Activated CD8-positive, alpha-beta T cell treated with anti-CD3 and anti-CD28 coated beads for 36 hours (primary cell): ENCODE data around the gene CHD6. TPM values are rescaled to one million over a fixed set of nuclear protein-coding genes. Genes with fewer than 3 reads are reported as not detected.

Source experiments
- ATAC-seq: fragments of 200-7000 bp; cut with Tn5 transposase; one replicate; pipeline ENCODE4 v1.10.0; 2021; ENCODE audit warnings: mild to moderate bottlenecking, moderate library complexity
- CTCF ChIA-PET: fragments of 350-600 bp; sonication (Branson Sonifier 250); formaldehyde crosslinking; loops from one replicate; lab custom pipeline; 2021; ENCODE audit warnings: antibody characterized with exemption; lab: Charles Lee
- POLR2A ChIA-PET: fragments of 350-600 bp; sonication (Branson Sonifier 250); formaldehyde crosslinking; loops from one replicate; lab custom pipeline; 2021; ENCODE audit warnings: antibody characterized with exemption; lab: Charles Lee
- DNase-seq: peaks from one replicate; pipeline ENCODE4 v3.0.0-alpha.2; 2020
- H3K27ac Mint-ChIP-seq: one replicate; pipeline ENCODE4 v1.8.0; 2021; ENCODE audit warnings: mild to moderate bottlenecking, mixed read lengths
- H3K27me3 Mint-ChIP-seq: one replicate; pipeline ENCODE4 v1.8.0; 2021; ENCODE audit warnings: mixed read lengths
- H3K36me3 Mint-ChIP-seq: one replicate; pipeline ENCODE4 v1.8.0; 2021; ENCODE audit warnings: low read depth, mixed read lengths
- H3K4me1 Mint-ChIP-seq: one replicate; pipeline ENCODE4 v1.8.0; 2021; ENCODE audit warnings: low read depth, mixed read lengths
- H3K4me3 Mint-ChIP-seq: one replicate; pipeline ENCODE4 v1.8.0; 2021; ENCODE audit warnings: mild to moderate bottlenecking, moderate library complexity, mixed read lengths
- H3K9me3 Mint-ChIP-seq: one replicate; pipeline ENCODE4 v1.8.0; 2021; ENCODE audit warnings: mixed read lengths
- CTCF ChIP-seq: fragments of 200-600 bp; IDR thresholded peaks from one replicate; pipeline ENCODE4 v1.8.0; 2022; ENCODE audit warnings: antibody characterized with exemption, mild to moderate bottlenecking
- intact Hi-C: fragments of 100-400 bp; cut with micrococcal nuclease; formaldehyde crosslinking; loops from one replicate; pipeline ENCODE4 v1.10.0; 2022
- total RNA-seq, 2 experiments: library from RNA; stranded (reverse); gene quantifications; one replicate each; pipeline ENCODE4 v1.2.3, GENCODE V29; 2021

Gene CHD6
- total RNA-seq, 2 experiments from 2014 or later: 25.4 to 28.2 TPM

DNA sequence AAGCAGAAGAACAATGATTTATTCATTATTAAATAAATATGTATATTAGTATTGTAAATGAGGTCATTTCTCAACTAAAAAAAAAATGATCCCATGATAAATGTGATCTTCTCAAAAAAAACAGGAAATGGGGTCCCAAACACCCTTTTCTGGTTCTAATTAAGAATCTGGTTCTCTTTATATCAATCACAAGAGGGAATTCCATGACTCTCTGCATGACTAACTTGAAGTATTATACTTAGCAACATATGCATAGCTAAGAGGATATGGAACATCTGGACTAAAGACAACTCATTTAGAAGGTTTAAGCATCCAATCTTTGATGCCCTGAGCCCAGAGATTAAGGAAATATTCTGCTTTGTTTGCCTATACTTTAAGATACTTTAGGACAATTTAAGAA, 161.8 kb downstream of the CHD6 start:
- ChIA-PET CTCF (no interaction called here), POLR2A (no interaction called here)
- no peaks in the 10 kb centered on the region for H3K27me3 Mint-ChIP-seq
- H3K27ac Mint-ChIP-seq: no peak overlapping the region
- no peak for TF ChIP-seq CTCF
- no peak for ATAC-seq
- DNase-seq: no peak
- H3K4me1 Mint-ChIP-seq: no peaks in the 10 kb centered on the region
- intact Hi-C loops: no loop called here
- H3K9me3 Mint-ChIP-seq: no peaks in the 10 kb centered on the region
- peaks cover 16% of the 10 kb centered on the region for H3K36me3 Mint-ChIP-seq
- H3K4me3 Mint-ChIP-seq: no peak overlapping the region

DNA sequence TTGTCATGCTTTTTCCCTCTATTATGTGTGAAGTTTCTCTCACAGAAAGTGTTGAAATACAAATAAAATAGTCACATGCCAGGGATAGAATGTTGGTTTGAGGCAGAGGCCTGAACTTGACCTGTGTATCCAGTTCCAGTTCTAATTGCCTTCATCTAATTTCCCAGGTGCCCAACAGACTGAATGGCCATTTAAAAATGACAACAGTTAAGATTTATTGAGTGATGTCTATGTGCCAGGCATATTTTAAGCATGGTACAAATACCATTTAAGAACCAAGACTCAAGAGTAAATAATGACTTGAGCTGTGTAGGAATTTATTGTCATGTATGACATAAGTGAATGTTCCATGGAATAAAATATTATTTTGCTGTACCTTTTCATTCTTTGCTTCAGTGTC, 163.9 kb downstream of the CHD6 start:
- Mint-ChIP-seq H3K9me3 (no peaks in the 10 kb centered on the region), H3K36me3 (peaks cover 15% of the 10 kb centered on the region), H3K4me3 (no peak overlapping the region), H3K27me3 (no peaks in the 10 kb centered on the region), H3K4me1 (no peaks in the 10 kb centered on the region), H3K27ac (no peak overlapping the region)
- no peak for TF ChIP-seq CTCF
- POLR2A ChIA-PET: no interaction called here
- CTCF ChIA-PET: interaction anchor here (1.2 to 1.4 kb wide), 3 partner anchors 9 to 16 kb away, joined by 3 to 4 read pairs (median 3); no protein-coding TSS in a partner anchor
- ATAC-seq (no peak), DNase-seq (no peak)
- intact Hi-C loops: no loop called here

- no peak for TF ChIP-seq CTCF
- no peak overlapping the region for H3K4me3 Mint-ChIP-seq
- no peaks in the 10 kb centered on the region for H3K27me3 Mint-ChIP-seq
- DNase-seq: no peak
- H3K4me1 Mint-ChIP-seq: no peaks in the 10 kb centered on the region
- no peak for ATAC-seq
- ChIA-PET POLR2A (interaction anchor here (1.0 kb wide), 1 partner anchor 12 kb away, joined by 3 read pairs; no protein-coding TSS in a partner anchor), CTCF (no interaction called here)
- no peak overlapping the region for H3K27ac Mint-ChIP-seq
- intact Hi-C loops: no loop called here
- peaks cover 15% of the 10 kb centered on the region for H3K36me3 Mint-ChIP-seq
- H3K9me3 Mint-ChIP-seq: no peaks in the 10 kb centered on the region
Measured at GRCh38 chr20:41453010-41453950, 164.9 kb downstream of the CHD6 start.

DNA sequence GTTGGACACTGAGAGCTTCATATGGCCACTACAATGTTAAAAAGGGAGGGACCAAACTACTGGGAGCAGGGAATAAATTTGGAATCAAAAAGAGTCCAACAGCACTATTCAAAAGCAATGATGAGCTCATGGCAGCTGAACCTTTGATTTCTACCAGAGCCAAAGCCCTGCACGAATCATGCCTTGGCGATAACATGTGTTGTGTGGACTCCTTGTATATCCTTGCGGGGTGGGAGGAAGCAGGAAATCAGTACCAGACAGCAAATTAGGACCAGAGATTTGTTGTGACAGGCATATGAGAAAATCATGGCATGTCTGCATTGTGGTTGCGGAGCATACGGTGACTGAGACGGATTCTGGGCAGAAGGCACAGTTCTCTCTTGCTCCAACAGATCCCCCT, 166.0 kb downstream of the CHD6 start:
- ChIA-PET POLR2A (interaction anchor here (1.0 kb wide), 1 partner anchor 10 kb away, joined by 3 read pairs; no protein-coding TSS in a partner anchor), CTCF (no interaction called here)
- no peaks in the 10 kb centered on the region for H3K27me3 Mint-ChIP-seq
- H3K4me1 Mint-ChIP-seq: no peaks in the 10 kb centered on the region
- no peak overlapping the region for H3K4me3 Mint-ChIP-seq
- ATAC-seq (no peak), DNase-seq (no peak)
- peaks cover 19% of the 10 kb centered on the region for H3K36me3 Mint-ChIP-seq
- intact Hi-C loops: no loop called here
- no peak overlapping the region for H3K27ac Mint-ChIP-seq
- no peaks in the 10 kb centered on the region for H3K9me3 Mint-ChIP-seq
- no peak for TF ChIP-seq CTCF

GRCh38 chr20:41447006-41447405, 171.2 kb downstream of the CHD6 start:
- peaks cover 28% of the 10 kb centered on the region for H3K36me3 Mint-ChIP-seq
- H3K27ac Mint-ChIP-seq: no peak overlapping the region
- ATAC-seq (no peak), DNase-seq (no peak)
- H3K9me3 Mint-ChIP-seq: no peaks in the 10 kb centered on the region
- intact Hi-C loops: loop anchor here (10.0 kb wide), 1 partner anchor 168 kb away; the partner anchor contains the start of gene CHD6
- CTCF ChIA-PET: interaction anchor here (1.3 kb wide), 1 partner anchor 17 kb away, joined by 4 read pairs; no protein-coding TSS in a partner anchor
- POLR2A ChIA-PET: interaction anchor here (1.1 kb wide), 1 partner anchor 13 kb away, joined by 3 read pairs; no protein-coding TSS in a partner anchor
- no peak for TF ChIP-seq CTCF
- no peak overlapping the region for H3K4me3 Mint-ChIP-seq
- H3K4me1 Mint-ChIP-seq: peaks cover 18% of the 10 kb centered on the region
- H3K27me3 Mint-ChIP-seq: no peaks in the 10 kb centered on the region
